ENCODE measurements around the gene SOX10.

DNA sequence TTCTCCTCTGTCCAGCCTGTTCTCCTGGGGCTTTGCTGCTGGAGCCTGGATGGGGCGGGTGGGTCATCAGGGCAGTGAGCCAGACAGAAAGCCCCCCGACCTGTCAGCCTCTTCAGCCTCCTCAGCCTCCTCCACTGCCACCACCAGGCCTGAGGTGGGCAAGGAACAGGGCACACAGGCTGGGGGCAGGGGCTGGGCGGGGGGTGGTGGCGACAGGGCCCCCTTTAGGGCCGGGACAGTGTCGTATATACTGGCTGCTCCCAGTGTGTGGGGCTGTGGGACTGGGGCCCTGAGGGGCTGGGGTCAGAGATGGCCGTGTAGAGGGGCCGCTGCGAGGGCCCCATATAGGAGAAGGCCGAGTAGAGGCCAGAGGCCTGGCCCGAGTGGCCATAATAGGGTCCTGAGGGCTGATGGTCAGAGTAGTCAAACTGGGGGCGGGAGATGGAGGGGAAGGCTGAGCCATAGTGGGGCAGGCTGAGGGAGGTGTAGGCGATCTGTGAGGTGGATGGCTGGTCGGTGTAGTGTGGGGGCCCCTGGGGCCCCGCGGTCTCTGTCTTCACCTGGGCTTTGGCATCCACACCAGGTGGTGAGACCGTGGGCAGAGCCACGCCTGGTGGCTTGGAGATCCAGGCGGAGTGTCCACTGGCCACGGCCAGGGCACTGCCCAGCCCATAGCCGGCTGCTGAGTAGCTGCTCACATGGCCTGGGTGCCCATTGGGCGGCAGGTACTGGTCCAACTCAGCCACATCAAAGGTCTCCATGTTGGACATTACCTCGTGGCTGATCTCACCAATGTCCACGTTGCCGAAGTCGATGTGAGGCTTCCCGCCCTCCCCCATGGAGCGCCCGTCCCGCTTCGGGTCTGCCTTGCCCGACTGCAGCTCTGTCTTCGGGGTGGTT is 10.8 kb downstream of the SOX10 start:
- TF ChIP-seq SP1 (CRISPR knock-in tag; conservative IDR thresholded peaks at IDR 0.05) (no peak), TCF7 (CRISPR knock-in tag; IDR thresholded peaks at IDR 0.05; ENCODE audit: low read depth) (no peak)
- TF ChIP-seq, protein P1, sequence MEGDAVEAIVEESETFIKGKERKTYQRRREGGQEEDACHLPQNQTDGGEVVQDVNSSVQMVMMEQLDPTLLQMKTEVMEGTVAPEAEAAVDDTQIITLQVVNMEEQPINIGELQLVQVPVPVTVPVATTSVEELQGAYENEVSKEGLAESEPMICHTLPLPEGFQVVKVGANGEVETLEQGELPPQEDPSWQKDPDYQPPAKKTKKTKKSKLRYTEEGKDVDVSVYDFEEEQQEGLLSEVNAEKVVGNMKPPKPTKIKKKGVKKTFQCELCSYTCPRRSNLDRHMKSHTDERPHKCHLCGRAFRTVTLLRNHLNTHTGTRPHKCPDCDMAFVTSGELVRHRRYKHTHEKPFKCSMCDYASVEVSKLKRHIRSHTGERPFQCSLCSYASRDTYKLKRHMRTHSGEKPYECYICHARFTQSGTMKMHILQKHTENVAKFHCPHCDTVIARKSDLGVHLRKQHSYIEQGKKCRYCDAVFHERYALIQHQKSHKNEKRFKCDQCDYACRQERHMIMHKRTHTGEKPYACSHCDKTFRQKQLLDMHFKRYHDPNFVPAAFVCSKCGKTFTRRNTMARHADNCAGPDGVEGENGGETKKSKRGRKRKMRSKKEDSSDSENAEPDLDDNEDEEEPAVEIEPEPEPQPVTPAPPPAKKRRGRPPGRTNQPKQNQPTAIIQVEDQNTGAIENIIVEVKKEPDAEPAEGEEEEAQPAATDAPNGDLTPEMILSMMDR (IDR thresholded peaks at IDR 0.05): no peak

Data from WTC11 (cell line).